Skeletal muscle satellite cell (primary cell): ENCODE measurements around the gene CPT1C. TPM values are rescaled to one million over a fixed set of nuclear protein-coding genes. Genes with fewer than 3 reads are reported as not detected.

Experiments used
- H3K27me3 ChIP-seq: 2 replicates; pipeline ENCODE4 v1.7.0; 2013; ENCODE audit warnings: low read length; ENCODE audit not compliant: control insufficient read depth, insufficient read depth
- H3K36me3 ChIP-seq: 2 replicates; pipeline ENCODE4 v1.7.0; 2013; ENCODE audit warnings: mild to moderate bottlenecking, control low read depth, low read length; ENCODE audit not compliant: insufficient read depth
- H3K4me1 ChIP-seq: 2 replicates; pipeline ENCODE4 v1.7.0; 2013; ENCODE audit warnings: low read length; ENCODE audit not compliant: control insufficient read depth, insufficient read depth
- H3K4me2 ChIP-seq: 2 replicates; pipeline ENCODE4 v1.7.0; 2013; ENCODE audit warnings: mild to moderate bottlenecking, low read length
- H3K4me3 ChIP-seq: 2 replicates; pipeline ENCODE4 v1.7.0; 2013; ENCODE audit warnings: low read length
- H3K9ac ChIP-seq: 2 replicates; pipeline ENCODE4 v1.7.0; 2013; ENCODE audit warnings: mild to moderate bottlenecking, low read depth, low read length, moderate library complexity
- H3K9me3 ChIP-seq: replicated peaks from 2 replicates; pipeline ENCODE4 v1.7.0; 2013; ENCODE audit warnings: mild to moderate bottlenecking, control low read depth, low read length
- small RNA-seq: library from RNA; depleted of rRNA; stranded (forward); fragments of <200 nt; gene quantifications from one replicate; pipeline ENCODE3, GENCODE V24; 2012

The CPT1C gene

DNA sequence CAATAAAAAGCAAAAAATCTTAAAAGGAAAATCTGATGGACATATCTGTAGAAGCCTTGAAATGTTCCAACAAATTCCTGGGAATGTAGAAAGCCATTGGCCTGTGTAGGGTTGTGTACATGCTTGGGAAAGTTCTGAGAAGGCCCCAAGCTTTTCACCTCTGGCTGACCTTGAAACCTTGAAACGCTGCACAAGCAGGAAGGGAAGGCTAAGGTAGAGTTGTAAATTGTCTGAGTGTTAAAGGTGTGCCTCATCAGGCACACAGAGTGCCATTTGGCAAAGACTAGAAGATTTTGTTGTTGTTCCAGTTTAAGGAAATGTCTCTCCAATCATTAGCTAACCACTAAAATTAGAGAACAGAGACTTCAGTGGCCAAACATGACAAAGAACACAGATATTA lies 61.8 kb downstream of the CPT1C start:
- Histone ChIP-seq H3K36me3 (no peaks in the 10 kb centered on the region), H3K4me2 (no peak overlapping the region), H3K9me3 (no peaks in the 10 kb centered on the region), H3K9ac (no peak overlapping the region), H3K27me3 (no peaks in the 10 kb centered on the region), H3K4me3 (no peak overlapping the region), H3K4me1 (peaks cover 11% of the 10 kb centered on the region)

DNA sequence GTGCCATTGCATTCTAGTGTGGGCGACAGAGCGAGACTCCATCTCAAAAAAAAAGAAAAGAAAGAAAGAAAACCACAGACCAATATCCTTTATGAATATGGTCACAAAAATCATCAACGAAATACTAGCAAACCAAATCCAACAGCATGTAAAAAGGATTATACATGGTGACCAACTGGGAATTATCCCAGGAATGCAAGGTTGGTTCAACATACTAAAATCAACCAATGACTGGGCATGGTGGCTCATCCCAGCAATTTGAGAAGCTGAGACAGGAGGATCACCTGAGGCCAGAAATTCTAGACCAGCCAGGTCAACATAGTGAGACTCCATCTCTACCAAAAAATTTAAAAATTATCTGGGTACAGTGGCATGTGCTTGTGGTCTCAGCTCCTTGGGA lies 65.0 kb downstream of the CPT1C start:
- Histone ChIP-seq H3K4me3 (no peak overlapping the region), H3K4me1 (peaks cover 22% of the 10 kb centered on the region), H3K36me3 (no peaks in the 10 kb centered on the region), H3K27me3 (no peaks in the 10 kb centered on the region), H3K9ac (no peak overlapping the region), H3K9me3 (no peaks in the 10 kb centered on the region), H3K4me2 (no peak overlapping the region)

DNA sequence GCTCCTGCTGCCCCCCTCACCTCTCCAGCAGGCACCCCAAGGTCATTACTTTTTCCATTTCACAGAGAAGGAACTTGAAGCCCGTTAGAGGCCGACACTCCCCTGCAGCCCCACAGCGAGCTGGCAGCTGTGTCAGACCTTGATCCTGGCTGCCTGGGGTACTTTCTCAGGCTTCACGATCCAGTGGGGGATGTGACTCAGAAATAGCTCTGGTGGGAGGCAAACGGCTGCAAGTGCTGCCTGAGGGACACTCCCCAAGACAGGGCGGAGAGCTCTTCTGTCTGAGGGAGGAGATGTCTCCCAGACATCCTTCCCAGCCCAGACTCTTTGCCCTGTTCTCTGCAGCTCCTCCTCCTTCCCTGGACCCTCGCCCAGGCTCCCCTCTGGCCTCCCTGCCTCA lies 67.4 kb downstream of the CPT1C start:
- Histone ChIP-seq H3K36me3 (no peaks in the 10 kb centered on the region), H3K9me3 (no peaks in the 10 kb centered on the region), H3K27me3 (no peaks in the 10 kb centered on the region), H3K9ac (peak overlapping the region; percentile 42), H3K4me1 (peaks cover 27% of the 10 kb centered on the region), H3K4me2 (peak overlapping the region; percentile 26), H3K4me3 (no peak overlapping the region)

DNA sequence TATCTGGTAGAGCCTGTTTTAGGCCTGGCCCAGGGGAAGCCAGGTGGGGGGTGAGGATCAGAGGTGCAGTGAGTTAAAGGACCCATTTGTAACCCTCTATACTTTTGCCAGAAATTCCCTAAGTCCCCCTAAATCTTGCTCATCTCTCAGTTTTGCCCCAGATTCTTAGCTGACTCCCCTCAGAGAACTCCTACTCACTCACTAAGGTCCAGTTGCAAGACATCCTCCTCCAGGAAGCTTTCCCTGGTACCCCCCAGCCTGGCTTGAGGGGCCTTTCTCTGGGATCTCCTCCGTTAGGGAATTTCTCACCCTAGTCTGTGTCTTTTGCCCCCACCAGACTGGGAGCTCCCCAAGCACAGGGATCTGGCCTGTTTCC lies 70.3 kb downstream of the CPT1C start:
- Histone ChIP-seq H3K9me3 (no peaks in the 10 kb centered on the region), H3K4me1 (peaks cover 35% of the 10 kb centered on the region), H3K36me3 (no peaks in the 10 kb centered on the region), H3K9ac (peak overlapping the region; percentile 42), H3K4me3 (no peak overlapping the region), H3K27me3 (no peaks in the 10 kb centered on the region), H3K4me2 (no peak overlapping the region)

DNA sequence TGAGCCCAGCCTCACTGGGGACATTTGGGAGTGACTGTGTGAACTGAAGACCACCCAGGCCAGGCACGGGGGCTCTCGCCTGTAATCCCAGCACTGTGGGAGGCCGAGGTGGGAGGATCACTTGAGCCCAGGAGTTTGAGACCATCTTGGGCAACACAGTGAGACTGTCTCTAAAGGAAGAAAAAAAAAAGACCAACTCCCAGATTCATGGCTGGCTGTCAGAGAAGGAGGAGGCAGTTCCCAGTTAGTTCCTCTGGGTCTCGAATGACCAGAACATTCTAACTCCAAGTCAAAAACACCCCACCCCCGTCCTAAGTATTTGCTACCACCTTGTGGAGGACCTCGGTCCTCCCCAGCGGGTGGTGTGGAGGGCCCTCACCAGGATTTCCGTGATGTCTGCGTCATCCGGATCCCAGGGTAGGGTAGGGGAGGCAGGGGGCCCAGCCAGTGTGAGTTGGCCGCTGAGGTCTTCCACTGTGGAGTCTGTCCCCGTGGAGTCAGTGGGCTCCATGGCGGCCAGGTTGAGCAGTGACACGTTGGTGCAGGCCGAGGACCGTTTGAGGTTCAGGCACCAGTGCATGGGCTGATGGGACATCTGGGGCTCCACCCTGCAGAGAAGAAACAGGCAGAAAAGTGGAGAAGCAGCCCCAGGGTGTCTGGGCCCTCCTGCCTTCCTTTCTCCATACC lies 70.9 kb downstream of the CPT1C start:
- peak overlapping the region; percentile 42 for H3K9ac ChIP-seq

DNA sequence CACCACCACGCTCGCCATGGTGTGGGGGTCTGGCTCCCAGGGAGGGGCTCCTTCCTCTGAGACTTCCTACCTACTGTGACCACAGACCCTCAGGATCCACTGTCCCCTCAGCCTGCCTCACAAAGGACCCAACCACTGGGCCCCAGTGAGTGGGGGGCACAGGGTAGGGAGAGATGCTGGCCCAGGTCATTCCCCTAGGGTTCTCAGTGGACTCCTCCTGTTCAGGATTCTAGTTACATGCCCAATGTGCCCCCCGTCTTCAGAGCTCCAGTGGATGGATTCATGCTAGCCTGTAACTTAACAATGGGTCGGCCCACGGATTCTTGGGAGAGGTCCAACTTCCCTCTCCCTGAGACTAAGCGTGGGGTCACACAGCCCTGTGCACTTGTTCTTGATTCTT lies 72.3 kb downstream of the CPT1C start, which contains the start of gene TSKS:
Gene TSKS, minus strand, starts transcription at position 77 of the 400 bp plus-strand sequence. Its CDS starts 59 bp downstream, at position 18.
- Histone ChIP-seq H3K27me3 (no peaks in the 10 kb centered on the region), H3K9me3 (no peaks in the 10 kb centered on the region), H3K4me2 (no peak within 1 kb of the TSS), H3K4me3 (no peak within 1 kb of the TSS), H3K9ac (no peak within 1 kb of the TSS), H3K36me3 (no peaks in the 10 kb centered on the region), H3K4me1 (peaks cover 24% of the 10 kb centered on the region)

More for the DNA sequence above, 70.9 kb downstream of the CPT1C start:
- Histone ChIP-seq H3K27me3 (no peaks in the 10 kb centered on the region), H3K4me3 (no peak overlapping the region), H3K4me2 (no peak overlapping the region), H3K9me3 (no peaks in the 10 kb centered on the region), H3K4me1 (peaks cover 34% of the 10 kb centered on the region), H3K36me3 (no peaks in the 10 kb centered on the region)

Small RNA genes lying within 50 kb of the gene (small RNA-seq; reads per million reads assigned to genes)
- gene MIR5088 = not detected
